ENCODE results near the gene DUSP3. TPM values are rescaled to one million over a fixed set of nuclear protein-coding genes. Genes with fewer than 3 reads are reported as not detected.

DUSP3 gene
- total and polyA plus RNA-seq, 3 experiments from 2014 or later: 7.7 to 14.4 (median 14.0) TPM

- no peaks in the 10 kb centered on the region for H3K27me3 ChIP-seq (ENCODE audit: insufficient read depth, low read length, poor library complexity, severe bottlenecking)
- Mint-ChIP-seq H3K4me3 (peak overlapping the region; percentile 90 to 99 (median 95)), H3K9me3 (no peaks in the 10 kb centered on the region), H3K4me1 (peaks cover 6 to 8% (median 8%) of the 10 kb centered on the region in 3 donors), H3K27ac (peak overlapping the region in 7 of 8 donors; percentile 17 to 90 (median 79)), H3K36me3 (peaks cover 0 to 3% (median 0%) of the 10 kb centered on the region in 3 donors), H3K27me3 (peaks cover 0 to 3% of the 10 kb centered on the region in 2 donors)
- no peak for DNase-seq
- ChIA-PET POLR2A (interaction anchor here (0.6 kb wide), 2 partner anchors 717 to 977 kb away, joined by 3 to 7 read pairs; no protein-coding TSS in a partner anchor), CTCF (interaction anchor here (1.2 to 1.9 kb wide), 2 partner anchors 25 to 27 kb away, joined by 3 to 7 read pairs; no protein-coding TSS in a partner anchor)
- H3K27ac ChIP-seq (ENCODE audit: low read depth, low read length): no peak overlapping the region
- H3K36me3 ChIP-seq (ENCODE audit: insufficient read depth, low read length): no peaks in the 10 kb centered on the region
- H3K4me3 ChIP-seq (ENCODE audit: low read length): no peak overlapping the region
- peaks cover 8% of the 10 kb centered on the region for H3K4me1 ChIP-seq (ENCODE audit: insufficient read depth, low read length)
- no peaks in the 10 kb centered on the region for H3K9me3 ChIP-seq (ENCODE audit: low read length)
Observed at GRCh38 chr17:43721537-43722268, 57.1 kb downstream of the DUSP3 start.

GRCh38 chr17:43720311-43721060, 58.3 kb downstream of the DUSP3 start:
- ChIA-PET POLR2A (interaction anchor here (0.6 to 1.5 kb wide), 2 partner anchors 19 to 978 kb away, joined by 3 to 7 read pairs; no protein-coding TSS in a partner anchor), CTCF (interaction anchor here (1.2 kb wide), 1 partner anchor 28 kb away, joined by 3 read pairs; no protein-coding TSS in a partner anchor)
- Mint-ChIP-seq H3K27ac (peak overlapping the region; percentile 90 to 98 (median 97)), H3K27me3 (peaks cover 2 to 10% of the 10 kb centered on the region in 2 donors), H3K4me3 (peak overlapping the region; percentile 90 to 99 (median 95)), H3K36me3 (peaks cover 0 to 3% (median 0%) of the 10 kb centered on the region in 3 donors), H3K4me1 (peaks cover 6 to 8% (median 8%) of the 10 kb centered on the region in 3 donors), H3K9me3 (no peaks in the 10 kb centered on the region)
- Histone ChIP-seq H3K27ac (ENCODE audit: low read depth, low read length) (peak overlapping the region; percentile 75), H3K9me3 (ENCODE audit: low read length) (no peaks in the 10 kb centered on the region), H3K36me3 (ENCODE audit: insufficient read depth, low read length) (no peaks in the 10 kb centered on the region), H3K4me3 (ENCODE audit: low read length) (peak overlapping the region; percentile 93), H3K4me1 (ENCODE audit: insufficient read depth, low read length) (peaks cover 8% of the 10 kb centered on the region), H3K27me3 (ENCODE audit: insufficient read depth, low read length, poor library complexity, severe bottlenecking) (no peaks in the 10 kb centered on the region)
- peak; percentile 55 to 79 (median 70) for DNase-seq

GRCh38 chr17:43719578-43719977, 59.2 kb downstream of the DUSP3 start:
- no peak overlapping the region for H3K27ac ChIP-seq (ENCODE audit: low read depth, low read length)
- DNase-seq: no peak
- peaks cover 8 to 9% (median 9%) of the 10 kb centered on the region in 3 donors for H3K4me1 Mint-ChIP-seq
- H3K4me1 ChIP-seq (ENCODE audit: insufficient read depth, low read length): peaks cover 8% of the 10 kb centered on the region
- ChIA-PET CTCF (interaction anchor here (1.2 kb wide), 1 partner anchor 27 kb away, joined by 3 read pairs; no protein-coding TSS in a partner anchor), POLR2A (interaction anchor here (0.6 to 1.5 kb wide), 2 partner anchors 18 to 466 kb away, joined by 3 read pairs; no protein-coding TSS in a partner anchor)
- no peak overlapping the region for H3K4me3 ChIP-seq (ENCODE audit: low read length)
- peaks cover 0 to 3% (median 0%) of the 10 kb centered on the region in 3 donors for H3K36me3 Mint-ChIP-seq
- peaks cover 8 to 12% of the 10 kb centered on the region in 2 donors for H3K27me3 Mint-ChIP-seq
- no peaks in the 10 kb centered on the region for H3K9me3 Mint-ChIP-seq
- H3K4me3 Mint-ChIP-seq: peak overlapping the region in 6 of 7 donors; percentile 90 to 99 (median 94)
- H3K27ac Mint-ChIP-seq: peak overlapping the region in 6 of 8 donors; percentile 90 to 98 (median 97)
- H3K27me3 ChIP-seq (ENCODE audit: insufficient read depth, low read length, poor library complexity, severe bottlenecking): peaks cover 2% of the 10 kb centered on the region
- no peaks in the 10 kb centered on the region for H3K36me3 ChIP-seq (ENCODE audit: insufficient read depth, low read length)
- H3K9me3 ChIP-seq (ENCODE audit: low read length): no peaks in the 10 kb centered on the region

GRCh38 chr17:43718544-43718943, 60.2 kb downstream of the DUSP3 start:
- H3K27ac ChIP-seq (ENCODE audit: low read depth, low read length): no peak overlapping the region
- H3K36me3 Mint-ChIP-seq: peaks cover 0 to 3% (median 0%) of the 10 kb centered on the region in 3 donors
- H3K36me3 ChIP-seq (ENCODE audit: insufficient read depth, low read length): no peaks in the 10 kb centered on the region
- H3K4me3 ChIP-seq (ENCODE audit: low read length): no peak overlapping the region
- DNase-seq: no peak
- no peak overlapping the region for H3K27ac Mint-ChIP-seq
- peaks cover 10% of the 10 kb centered on the region for H3K27me3 ChIP-seq (ENCODE audit: insufficient read depth, low read length, poor library complexity, severe bottlenecking)
- POLR2A ChIA-PET: no interaction called here
- H3K27me3 Mint-ChIP-seq: peaks cover 13 to 18% of the 10 kb centered on the region in 2 donors
- peaks cover 8% of the 10 kb centered on the region for H3K4me1 ChIP-seq (ENCODE audit: insufficient read depth, low read length)
- CTCF ChIA-PET: no interaction called here
- H3K9me3 ChIP-seq (ENCODE audit: low read length): no peaks in the 10 kb centered on the region
- H3K4me3 Mint-ChIP-seq: peak overlapping the region in 1 of 7 donors; percentile 92
- no peaks in the 10 kb centered on the region for H3K9me3 Mint-ChIP-seq
- peaks cover 16% of the 10 kb centered on the region in 3 donors for H3K4me1 Mint-ChIP-seq

- CTCF ChIA-PET: no interaction called here
- DNase-seq: no peak
- Mint-ChIP-seq H3K9me3 (no peaks in the 10 kb centered on the region), H3K27me3 (peaks cover 13 to 23% of the 10 kb centered on the region in 2 donors), H3K4me3 (peak overlapping the region in 1 of 7 donors; percentile 92), H3K27ac (no peak overlapping the region), H3K36me3 (peaks cover 0 to 3% (median 0%) of the 10 kb centered on the region in 3 donors), H3K4me1 (peaks cover 19 to 22% (median 21%) of the 10 kb centered on the region in 3 donors)
- Histone ChIP-seq H3K9me3 (ENCODE audit: low read length) (no peaks in the 10 kb centered on the region), H3K27me3 (ENCODE audit: insufficient read depth, low read length, poor library complexity, severe bottlenecking) (peaks cover 16% of the 10 kb centered on the region), H3K4me1 (ENCODE audit: insufficient read depth, low read length) (peaks cover 8% of the 10 kb centered on the region), H3K36me3 (ENCODE audit: insufficient read depth, low read length) (no peaks in the 10 kb centered on the region), H3K27ac (ENCODE audit: low read depth, low read length) (no peak overlapping the region), H3K4me3 (ENCODE audit: low read length) (no peak overlapping the region)
- POLR2A ChIA-PET: interaction anchor here (0.6 kb wide), 1 partner anchor 10 kb away, joined by 5 read pairs; no protein-coding TSS in a partner anchor
Observed at GRCh38 chr17:43717913-43718312, 60.9 kb downstream of the DUSP3 start.

Other genes starting within 250 kb of the DUSP3 start
- gene ETV4, start 232.6 kb downstream of the DUSP3 start, total RNA-seq: 1 to 10 TPM; 5.3 to 6.4 TPM
- gene ETV4, start 232.6 kb downstream of the DUSP3 start, polyA plus RNA-seq: 0.09 TPM
- 1 to 10 TPM in 1 of 2 experiments, under 1 TPM in 1; 0.86 to 1.2 TPM for gene MEOX1, start 117.1 kb downstream of the DUSP3 start, total RNA-seq
- 5.4 TPM for gene MEOX1, start 117.1 kb downstream of the DUSP3 start, polyA plus RNA-seq
- gene SOST, start 20.2 kb downstream of the DUSP3 start, total RNA-seq: not detected
- not detected for gene SOST, start 20.2 kb downstream of the DUSP3 start, polyA plus RNA-seq
- not detected for gene CFAP97D1, start 1.5 kb upstream of the DUSP3 start, total RNA-seq
- not detected for gene CFAP97D1, start 1.5 kb upstream of the DUSP3 start, polyA plus RNA-seq
- under 1 TPM in 1 of 2 experiments, not detected in 1; 0.15 TPM for gene MPP3, start 54.2 kb upstream of the DUSP3 start, total RNA-seq
- not detected for gene MPP3, start 54.2 kb upstream of the DUSP3 start, polyA plus RNA-seq
- not detected for gene CD300LG, start 68.2 kb upstream of the DUSP3 start, total RNA-seq
- not detected for gene CD300LG, start 68.2 kb upstream of the DUSP3 start, polyA plus RNA-seq
- 1 to 10 TPM in 1 of 2 experiments, under 1 TPM in 1; 0.90 to 1.1 TPM for gene MPP2, start 128.6 kb upstream of the DUSP3 start, total RNA-seq
- gene MPP2, start 128.6 kb upstream of the DUSP3 start, polyA plus RNA-seq: 1.2 TPM
- not detected for gene PPY, start 163.5 kb upstream of the DUSP3 start, total RNA-seq
- not detected for gene PPY, start 163.5 kb upstream of the DUSP3 start, polyA plus RNA-seq
- not detected for gene PYY, start 175.0 kb upstream of the DUSP3 start, total RNA-seq
- not detected for gene PYY, start 175.0 kb upstream of the DUSP3 start, polyA plus RNA-seq
- gene NAGS, start 225.6 kb upstream of the DUSP3 start, total RNA-seq: under 1 TPM; 0.60 to 0.74 TPM
- 1.0 TPM for gene NAGS, start 225.6 kb upstream of the DUSP3 start, polyA plus RNA-seq
- 10 to 100 TPM; 32.5 to 36.0 TPM for gene TMEM101, start 236.0 kb upstream of the DUSP3 start, total RNA-seq
- 28.8 TPM for gene TMEM101, start 236.0 kb upstream of the DUSP3 start, polyA plus RNA-seq